Natural killer cell treated with Interleukin-12 subunit alpha and Interleukin-12 subunit beta and Interleukin-15 and Interleukin-18, amount 100 ng/mL, for 72 hours (primary cell): ENCODE measurements around the gene GIMAP6. TPM values are rescaled to one million over a fixed set of nuclear protein-coding genes. Genes with fewer than 3 reads are reported as not detected.
"Not testable (repeated sequence)": the region's sequence is repeated elsewhere in the genome, so short reads cannot be mapped to it uniquely, and the experiment has no call there.

Experiments used
- ATAC-seq, 2 donors: fragments of 150-1000 bp; cut with Tn5 transposase in 1 of 2; sonication (Bioruptor Pico), chemical (Tn5 transposase) in 1 of 2; 2 replicates each; pipeline ENCODE4 v1.10.0; 2021
- DNase-seq: peaks from one replicate; pipeline ENCODE4 v3.0.0; 2022; ENCODE audit warnings: low spot score
- H3K27ac Mint-ChIP-seq, 2 donors: 1 replicate in 1 of 2; 2 replicates in 1 of 2; pipeline ENCODE4 v1.8.0; 2022; ENCODE audit warnings: mixed read lengths in 2 of 2, mild to moderate bottlenecking in 1 of 2, moderate library complexity in 1 of 2
- H3K27me3 Mint-ChIP-seq, 2 donors: 1 replicate in 1 of 2; 2 replicates in 1 of 2; pipeline ENCODE4 v1.8.0; 2022; ENCODE audit warnings: mixed read lengths in 2 of 2
- H3K36me3 Mint-ChIP-seq: one replicate; pipeline ENCODE4 v1.8.0; 2022; ENCODE audit warnings: mixed read lengths
- H3K4me1 Mint-ChIP-seq, 2 donors: 1 replicate in 1 of 2; 2 replicates in 1 of 2; pipeline ENCODE4 v1.8.0; 2022; ENCODE audit warnings: low read depth in 2 of 2, mixed read lengths in 2 of 2, mild to moderate bottlenecking in 1 of 2
- H3K4me3 Mint-ChIP-seq: one replicate; pipeline ENCODE4 v1.8.0; 2022; ENCODE audit warnings: mixed read lengths
- H3K9me3 Mint-ChIP-seq: 2 replicates; pipeline ENCODE4 v1.8.0; 2022; ENCODE audit warnings: mixed read lengths
- total RNA-seq, 2 donors: library from RNA; stranded (reverse); gene quantifications; one replicate each; pipeline ENCODE4 v1.2.3, GENCODE V29; 2022

The GIMAP6 gene
- total RNA-seq, 2 donors from 2014 or later = 55.8 to 88.4 TPM

DNA sequence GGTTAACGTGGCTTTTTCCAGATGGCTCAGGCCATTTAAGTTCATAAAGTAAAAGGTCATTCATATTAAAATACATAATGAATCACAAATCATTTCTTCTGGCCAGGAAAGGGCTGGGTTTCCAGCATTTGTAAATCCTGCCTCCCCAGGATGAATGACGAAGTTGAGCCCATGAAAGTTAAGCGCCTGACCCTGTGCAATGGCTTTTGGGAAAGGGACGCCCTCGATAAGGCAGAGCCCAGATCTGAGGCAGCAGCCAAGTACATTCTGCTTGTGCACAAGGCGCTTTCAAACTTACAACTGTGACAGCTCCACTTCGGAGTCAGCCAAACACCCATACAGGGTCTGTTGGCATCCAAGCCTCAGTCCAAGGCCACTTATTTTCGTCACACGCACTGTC, 2.8 kb downstream of the GIMAP6 start:
- peak overlapping the region; percentile 92 to 95 for H3K27ac Mint-ChIP-seq
- ATAC-seq = no peak
- peaks cover 62 to 66% of the 10 kb centered on the region in 2 donors for H3K4me1 Mint-ChIP-seq
- no peaks in the 10 kb centered on the region for H3K27me3 Mint-ChIP-seq
- peak overlapping the region; percentile 99 for H3K4me3 Mint-ChIP-seq
- DNase-seq = no peak
- peaks cover 3% of the 10 kb centered on the region for H3K9me3 Mint-ChIP-seq
- peaks cover 39% of the 10 kb centered on the region for H3K36me3 Mint-ChIP-seq

DNA sequence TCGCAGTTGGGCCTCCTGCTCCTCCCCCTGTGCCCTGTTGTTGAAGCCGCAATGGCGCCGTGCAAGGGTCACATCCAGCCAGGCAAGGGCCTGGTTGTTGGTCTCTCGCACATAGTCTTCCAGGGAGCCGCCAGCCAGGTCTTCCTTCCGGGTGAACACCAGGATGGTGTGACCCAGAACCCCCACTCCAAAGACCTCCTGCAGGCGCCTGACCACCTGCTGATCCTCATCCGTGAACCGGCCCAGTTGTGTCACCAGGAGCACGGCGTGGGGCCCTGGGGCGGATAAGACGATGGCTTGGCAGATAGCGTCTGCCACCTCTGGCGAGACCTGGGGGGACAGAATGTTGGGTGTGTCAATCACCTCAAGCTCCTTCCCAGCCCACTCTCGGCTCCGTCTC, 4.2 kb downstream of the GIMAP6 start:
- Mint-ChIP-seq H3K27me3 (no peaks in the 10 kb centered on the region), H3K4me1 (peaks cover 58 to 61% of the 10 kb centered on the region in 2 donors)

DNA sequence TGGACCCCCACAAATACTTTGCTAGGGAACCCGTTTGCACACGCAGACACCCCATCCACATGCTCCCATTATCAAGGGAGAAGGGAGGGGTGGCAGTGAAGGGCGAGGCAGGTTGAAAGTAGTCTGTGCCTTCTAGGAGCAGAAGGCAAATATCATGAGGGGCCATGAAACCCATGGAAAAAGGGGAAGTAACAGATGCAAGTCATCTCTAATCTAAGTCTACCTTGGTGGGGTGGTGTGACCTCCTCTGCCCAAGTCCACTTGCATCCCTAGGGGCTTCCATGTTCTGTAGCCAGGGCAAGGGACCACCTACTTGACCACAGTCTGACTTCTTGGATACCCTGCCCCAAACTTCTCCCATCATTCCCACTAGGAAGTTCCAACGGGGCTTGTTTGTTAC, 5.5 kb downstream of the GIMAP6 start:
- H3K27me3 Mint-ChIP-seq = no peaks in the 10 kb centered on the region
- DNase-seq (no peak), ATAC-seq (no peak)
- peaks cover 34% of the 10 kb centered on the region for H3K36me3 Mint-ChIP-seq
- H3K4me3 Mint-ChIP-seq = no peak overlapping the region
- peaks cover 3% of the 10 kb centered on the region for H3K9me3 Mint-ChIP-seq
- peaks cover 49% of the 10 kb centered on the region in 2 donors for H3K4me1 Mint-ChIP-seq
- peak overlapping the region; percentile 70 to 85 for H3K27ac Mint-ChIP-seq

More for the DNA sequence above, 4.2 kb downstream of the GIMAP6 start:
- H3K27ac Mint-ChIP-seq = peak overlapping the region; percentile 75 to 95
- ATAC-seq (no peak), DNase-seq (no peak)
- H3K36me3 Mint-ChIP-seq = peaks cover 39% of the 10 kb centered on the region
- peaks cover 3% of the 10 kb centered on the region for H3K9me3 Mint-ChIP-seq
- H3K4me3 Mint-ChIP-seq = no peak overlapping the region

DNA sequence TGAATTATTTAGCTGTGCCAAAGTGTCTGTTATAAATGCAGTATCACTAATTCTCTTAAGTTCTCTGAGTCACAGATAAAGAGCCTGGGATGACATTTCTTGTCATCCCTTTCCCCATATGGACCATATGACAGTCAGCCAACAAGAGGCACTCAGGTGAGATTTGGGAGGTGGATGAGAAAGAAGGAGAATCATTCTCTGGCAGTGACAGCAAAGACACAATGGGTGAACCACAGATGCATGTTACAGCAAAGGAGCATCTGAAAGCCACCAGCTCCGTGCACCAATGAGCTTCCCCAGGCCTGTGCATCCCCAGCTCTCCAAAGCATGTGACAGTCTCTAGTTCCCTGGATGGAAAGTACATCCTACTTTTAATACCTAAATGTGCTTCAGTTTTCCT, 10.8 kb downstream of the GIMAP6 start:
- H3K36me3 Mint-ChIP-seq = peaks cover 10% of the 10 kb centered on the region
- H3K4me3 Mint-ChIP-seq = peak overlapping the region; percentile 20
- H3K27me3 Mint-ChIP-seq = no peaks in the 10 kb centered on the region
- ATAC-seq (no peak), DNase-seq (no peak)
- no peaks in the 10 kb centered on the region for H3K9me3 Mint-ChIP-seq
- H3K27ac Mint-ChIP-seq = peak overlapping the region; percentile 60 to 64
- H3K4me1 Mint-ChIP-seq = peaks cover 22 to 23% of the 10 kb centered on the region in 2 donors

DNA sequence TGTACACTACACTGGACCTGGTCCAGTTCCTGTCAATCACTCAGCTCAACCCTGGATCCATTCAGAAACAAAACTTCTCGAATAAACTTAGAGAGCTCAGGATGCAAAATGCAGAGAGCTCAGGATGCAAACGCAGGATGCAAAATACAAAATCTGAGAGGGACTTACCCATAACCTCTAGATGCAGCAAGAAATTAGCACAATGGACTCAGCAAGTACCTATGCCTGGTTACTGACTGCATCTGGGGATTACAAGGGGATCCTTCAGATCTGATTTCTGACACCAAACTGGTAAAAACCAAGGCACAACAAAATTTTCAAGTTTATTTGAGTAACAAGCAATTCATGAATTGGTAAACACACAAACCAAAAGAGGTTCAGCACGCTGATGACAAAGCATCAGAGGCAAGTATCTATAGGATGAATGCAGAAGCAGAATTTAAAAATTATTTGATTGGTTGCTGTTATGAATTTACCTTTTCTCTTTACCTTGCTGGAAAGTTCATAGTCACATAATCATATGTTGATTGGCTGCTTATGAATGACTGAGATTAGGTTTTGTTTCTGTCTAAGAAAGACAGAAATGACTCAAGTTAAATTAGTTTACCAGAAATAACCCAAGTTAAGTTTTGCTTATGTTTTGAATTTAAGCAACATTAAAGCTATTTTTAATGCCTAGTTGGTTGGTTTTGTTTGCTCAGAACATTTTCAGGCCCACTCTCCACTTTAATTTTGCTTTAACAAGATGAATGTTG, 11.4 kb downstream of the GIMAP6 start:
- H3K27me3 Mint-ChIP-seq = no peaks in the 10 kb centered on the region
- peaks cover 17 to 22% of the 10 kb centered on the region in 2 donors for H3K4me1 Mint-ChIP-seq
- peaks cover 8% of the 10 kb centered on the region for H3K36me3 Mint-ChIP-seq
- no peak for DNase-seq
- no peaks in the 10 kb centered on the region for H3K9me3 Mint-ChIP-seq
- peak overlapping the region; percentile 60 to 64 for H3K27ac Mint-ChIP-seq
- H3K4me3 Mint-ChIP-seq = peak overlapping the region; percentile 20
- ATAC-seq = no peak

DNA sequence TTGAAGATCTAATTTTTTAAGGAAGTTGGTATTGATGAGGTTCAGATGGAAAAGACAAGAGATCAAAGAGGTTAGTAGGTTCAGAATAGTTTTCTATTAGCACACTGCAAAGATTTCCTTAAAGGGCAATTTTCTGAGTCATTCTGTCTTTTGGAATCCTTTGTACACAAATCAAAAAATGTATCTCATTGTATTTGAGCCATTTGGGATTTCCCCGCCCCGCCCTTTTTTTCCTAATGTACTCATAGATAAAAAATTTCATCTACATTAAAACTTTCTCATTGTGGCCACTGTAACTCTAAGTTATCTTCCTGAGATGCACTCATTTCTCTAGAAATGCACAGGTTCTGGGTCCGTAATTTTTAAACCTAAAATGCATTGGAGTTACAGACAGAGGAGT, 12.1 kb downstream of the GIMAP6 start:
- H3K4me1 Mint-ChIP-seq = peaks cover 16 to 17% of the 10 kb centered on the region in 2 donors
- no peaks in the 10 kb centered on the region for H3K9me3 Mint-ChIP-seq
- H3K27me3 Mint-ChIP-seq = no peaks in the 10 kb centered on the region
- no peak for ATAC-seq
- no peak overlapping the region for H3K4me3 Mint-ChIP-seq
- no peak for DNase-seq
- peak overlapping the region in 1 of 2 donors; percentile 60 for H3K27ac Mint-ChIP-seq
- H3K36me3 Mint-ChIP-seq = peaks cover 1% of the 10 kb centered on the region

DNA sequence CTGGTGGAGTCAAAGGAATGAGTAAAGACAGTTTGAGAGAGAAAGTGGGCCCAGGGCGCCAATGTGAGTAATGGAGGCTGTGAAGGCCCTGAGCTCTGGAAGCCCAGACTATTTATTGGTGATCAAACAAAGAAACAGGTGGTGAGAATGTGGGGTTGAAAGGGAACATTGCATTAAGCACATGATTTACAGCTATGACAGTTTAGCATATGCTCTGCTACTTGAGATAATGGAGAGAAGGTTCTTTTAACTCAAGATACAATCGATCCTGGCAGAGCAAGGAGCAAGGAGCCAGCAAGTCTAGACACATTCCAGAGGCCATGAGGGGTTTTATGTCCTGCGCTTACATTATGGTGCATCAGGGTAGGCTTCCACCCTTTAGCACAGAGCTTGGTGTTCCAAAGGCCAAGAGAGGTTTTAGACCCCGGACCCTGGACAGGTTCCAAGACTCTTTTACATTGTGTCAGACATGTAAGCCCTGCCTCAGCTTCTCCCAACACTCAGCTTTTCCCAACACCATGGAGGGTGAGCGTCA, 16.9 kb downstream of the GIMAP6 start:
- not testable (repeated sequence) for DNase-seq, H3K27me3 Mint-ChIP-seq, H3K4me3 Mint-ChIP-seq, H3K9me3 Mint-ChIP-seq, ATAC-seq
- Mint-ChIP-seq H3K36me3 (peaks cover 13% of the 10 kb centered on the region), H3K27ac (peak overlapping the region in 1 of 2 donors; percentile 12), H3K4me1 (peaks cover 21 to 30% of the 10 kb centered on the region in 2 donors)

DNA sequence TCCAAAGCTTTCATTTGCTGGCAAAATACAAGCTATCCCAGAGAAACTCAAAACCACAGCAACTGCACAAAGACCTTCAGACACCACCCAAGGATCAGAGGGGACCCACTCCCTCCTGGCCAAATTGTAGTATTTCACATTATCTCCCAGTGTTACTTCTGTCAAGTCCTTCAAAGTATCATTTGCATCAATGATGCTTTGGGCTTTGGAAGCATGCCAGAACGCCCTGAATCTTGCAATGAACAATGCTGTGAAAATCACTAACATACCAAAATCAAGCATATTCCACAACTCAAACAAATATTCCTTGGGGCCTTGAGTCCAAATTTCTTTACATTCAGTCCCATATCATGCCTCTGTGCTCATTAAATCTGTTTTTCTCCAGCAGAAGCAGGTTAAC, 17.8 kb downstream of the GIMAP6 start:
- H3K27me3 Mint-ChIP-seq, DNase-seq, ATAC-seq, H3K4me3 Mint-ChIP-seq, H3K9me3 Mint-ChIP-seq: not testable (repeated sequence)
- Mint-ChIP-seq H3K4me1 (peaks cover 30 to 32% of the 10 kb centered on the region in 2 donors), H3K36me3 (peaks cover 13% of the 10 kb centered on the region), H3K27ac (peak overlapping the region; percentile 8 to 12)

DNA sequence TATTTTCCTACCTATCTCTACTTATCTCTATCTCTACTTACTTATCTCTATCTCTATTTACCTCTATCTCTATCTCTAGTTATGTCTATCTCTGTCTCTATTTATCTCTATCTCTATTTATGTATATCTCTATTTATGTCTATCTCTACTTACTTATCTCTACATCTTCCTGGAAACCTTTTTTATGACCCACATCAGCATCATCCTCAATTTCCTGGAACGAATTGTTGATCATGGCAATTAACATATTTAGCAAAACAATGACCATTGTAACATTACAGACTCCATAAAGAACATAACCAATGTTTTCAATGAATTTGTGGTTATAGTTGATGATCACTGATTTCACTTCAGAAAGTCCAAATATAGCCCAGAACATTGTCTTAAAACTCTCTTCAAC, 18.3 kb downstream of the GIMAP6 start:
- no peak overlapping the region for H3K4me3 Mint-ChIP-seq
- ATAC-seq (no peak), DNase-seq (no peak)
- peaks cover 30 to 32% of the 10 kb centered on the region in 2 donors for H3K4me1 Mint-ChIP-seq
- H3K36me3 Mint-ChIP-seq = peaks cover 13% of the 10 kb centered on the region
- no peaks in the 10 kb centered on the region for H3K27me3 Mint-ChIP-seq
- peaks cover 10% of the 10 kb centered on the region for H3K9me3 Mint-ChIP-seq
- H3K27ac Mint-ChIP-seq = peak overlapping the region in 1 of 2 donors; percentile 12

DNA sequence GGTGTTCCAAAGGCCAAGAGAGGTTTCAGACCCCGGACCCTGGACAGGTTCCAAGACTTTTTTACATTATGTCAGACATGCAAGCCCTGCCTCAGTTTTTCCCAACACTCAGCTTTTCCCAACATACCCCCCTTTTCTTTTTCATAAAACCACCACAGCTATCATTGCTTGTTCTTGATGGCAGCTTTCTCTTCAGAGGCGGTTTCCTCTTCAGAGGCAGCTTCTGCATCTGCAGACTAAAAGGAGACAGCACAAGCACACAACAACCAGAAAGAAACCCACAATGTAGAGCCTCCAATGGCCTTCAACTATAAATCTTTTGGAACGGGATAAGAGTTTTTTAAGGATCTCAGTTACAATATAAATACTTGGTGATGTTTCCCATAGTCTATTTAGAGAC, 19.3 kb downstream of the GIMAP6 start:
- H3K9me3 Mint-ChIP-seq = peaks cover 10% of the 10 kb centered on the region
- ATAC-seq (no peak), DNase-seq (no peak)
- H3K4me3 Mint-ChIP-seq = no peak overlapping the region
- H3K27ac Mint-ChIP-seq = peak overlapping the region in 1 of 2 donors; percentile 41
- no peaks in the 10 kb centered on the region for H3K27me3 Mint-ChIP-seq
- peaks cover 13% of the 10 kb centered on the region for H3K36me3 Mint-ChIP-seq
- peaks cover 38 to 40% of the 10 kb centered on the region in 2 donors for H3K4me1 Mint-ChIP-seq

DNA sequence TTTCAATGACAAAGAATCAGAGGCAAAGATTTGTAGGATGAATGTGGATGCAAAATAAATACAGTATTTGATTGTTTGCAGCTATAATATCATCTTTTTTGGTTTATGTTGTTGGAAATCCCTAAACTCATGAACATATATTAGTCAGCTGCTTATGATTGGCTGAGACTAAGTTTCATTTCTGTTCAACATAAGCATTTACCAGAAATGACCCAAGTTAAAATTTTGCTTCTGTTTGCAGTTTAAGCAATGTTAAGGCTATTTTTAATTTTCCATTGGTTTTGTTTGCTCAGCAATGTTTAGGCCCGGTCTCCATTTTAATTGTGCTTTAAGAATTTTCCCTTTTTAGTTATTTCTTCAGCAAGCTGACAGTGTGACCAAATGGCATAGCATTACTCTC, 22.0 kb downstream of the GIMAP6 start:
- H3K27me3 Mint-ChIP-seq = no peaks in the 10 kb centered on the region

DNA sequence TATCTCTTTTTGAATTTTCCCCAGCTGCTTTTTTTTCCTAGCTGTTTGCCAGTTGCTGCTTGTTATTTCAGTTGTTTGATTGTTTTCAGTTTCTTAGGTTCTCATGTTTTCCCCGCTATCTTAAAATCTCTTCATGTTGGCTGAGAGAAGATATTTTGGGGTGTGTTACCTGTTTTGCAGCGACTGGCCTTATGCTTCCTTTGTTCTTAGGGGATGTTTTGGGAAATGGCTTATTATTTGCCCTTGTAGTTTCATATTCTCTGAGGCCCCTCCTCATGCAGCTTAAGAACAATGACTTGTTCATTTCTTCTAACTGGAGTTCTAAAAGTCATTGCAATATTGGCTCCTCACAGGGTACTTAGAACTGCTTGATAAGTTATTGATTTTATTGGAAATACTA, 28.6 kb downstream of the GIMAP6 start:
- DNase-seq, H3K27ac Mint-ChIP-seq, H3K27me3 Mint-ChIP-seq, H3K4me3 Mint-ChIP-seq, ATAC-seq, H3K9me3 Mint-ChIP-seq: not testable (repeated sequence)
- H3K4me1 Mint-ChIP-seq = peaks cover 22% of the 10 kb centered on the region in 2 donors
- peaks cover 26% of the 10 kb centered on the region for H3K36me3 Mint-ChIP-seq

More for the DNA sequence above, 22.0 kb downstream of the GIMAP6 start:
- peaks cover 43 to 49% of the 10 kb centered on the region in 2 donors for H3K4me1 Mint-ChIP-seq
- ATAC-seq (peak; percentile 43), DNase-seq (no peak)
- H3K9me3 Mint-ChIP-seq = peaks cover 10% of the 10 kb centered on the region
- H3K36me3 Mint-ChIP-seq = peaks cover 13% of the 10 kb centered on the region
- H3K4me3 Mint-ChIP-seq = peak overlapping the region; percentile 50
- H3K27ac Mint-ChIP-seq = peak overlapping the region; percentile 78 to 85

DNA sequence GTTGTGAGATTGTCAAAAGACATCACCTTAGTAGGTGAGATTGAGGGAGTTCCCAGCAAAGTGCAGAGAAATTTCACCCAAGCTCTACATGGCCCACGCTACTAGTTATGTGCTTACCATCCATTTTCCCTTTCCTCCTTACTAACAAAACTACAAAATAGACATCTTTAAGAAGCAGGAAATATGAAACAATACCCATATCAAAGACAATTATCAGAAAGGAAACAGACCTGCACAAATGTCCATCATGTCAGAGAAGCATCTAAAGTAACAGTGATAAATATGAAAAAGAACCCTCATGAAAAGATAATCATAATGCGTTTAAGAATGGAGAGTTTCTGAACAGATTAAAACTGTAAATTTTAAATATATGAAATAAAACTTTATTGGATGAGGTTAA, 36.8 kb downstream of the GIMAP6 start:
- H3K36me3 Mint-ChIP-seq = peaks cover 52% of the 10 kb centered on the region
- H3K27me3 Mint-ChIP-seq = no peaks in the 10 kb centered on the region
- H3K9me3 Mint-ChIP-seq = peaks cover 28% of the 10 kb centered on the region
- H3K4me1 Mint-ChIP-seq = peaks cover 31 to 38% of the 10 kb centered on the region in 2 donors
- ATAC-seq = no peak
- DNase-seq = no peak
- H3K27ac Mint-ChIP-seq = peak overlapping the region in 1 of 2 donors; percentile 80
- peak overlapping the region; percentile 37 for H3K4me3 Mint-ChIP-seq

DNA sequence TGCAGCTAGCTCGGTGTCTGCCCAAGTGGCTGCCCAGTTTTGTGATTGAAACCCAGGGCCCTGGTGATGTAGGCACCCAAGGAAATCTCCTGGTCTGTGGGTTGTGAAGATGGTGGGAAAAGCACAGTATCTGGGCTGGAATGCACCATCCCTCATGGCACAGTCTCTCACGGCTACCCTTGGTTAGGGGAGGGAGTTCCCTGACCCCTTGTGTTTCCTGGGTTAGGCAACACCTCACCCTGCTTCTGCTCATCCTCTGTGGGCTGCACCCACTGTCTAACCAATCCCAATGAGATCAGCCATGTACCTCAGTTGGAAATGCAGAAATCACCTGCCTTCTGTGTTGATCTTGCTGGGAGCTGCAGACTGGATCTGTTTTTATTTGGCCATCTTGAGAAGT, 37.4 kb downstream of the GIMAP6 start:
- peak overlapping the region in 1 of 2 donors; percentile 80 for H3K27ac Mint-ChIP-seq
- no peak for DNase-seq
- H3K27me3 Mint-ChIP-seq = no peaks in the 10 kb centered on the region
- H3K36me3 Mint-ChIP-seq = peaks cover 50% of the 10 kb centered on the region
- peaks cover 30 to 36% of the 10 kb centered on the region in 2 donors for H3K4me1 Mint-ChIP-seq
- H3K9me3 Mint-ChIP-seq = peaks cover 24% of the 10 kb centered on the region
- H3K4me3 Mint-ChIP-seq = peak overlapping the region; percentile 37
- ATAC-seq = peak in 1 of 2 donors; percentile 55
